H1 (cell line): Measurements from ENCODE around the gene SARNP. TPM values are rescaled to one million over a fixed set of nuclear protein-coding genes. Genes with fewer than 3 reads are reported as not detected.

Experiments used
- ATF3 ChIP-seq: IDR thresholded peaks from 2 replicates; pipeline ENCODE4 v1.6.1; 2011; ENCODE audit warnings: low read depth, mild to moderate bottlenecking, low read length; ENCODE audit not compliant: insufficient read depth
- BRCA1 ChIP-seq: IDR thresholded peaks from 2 replicates; pipeline ENCODE4 v1.6.1; 2012; ENCODE audit warnings: low read depth, low read length, improper control_type of control experiment
- EGR1 ChIP-seq: IDR thresholded peaks from 2 replicates; pipeline ENCODE4 v1.6.1; 2011; ENCODE audit warnings: low read depth, low read length, borderline replicate concordance
- NANOG ChIP-seq: IDR thresholded peaks from 2 replicates; pipeline ENCODE4 v1.6.1; 2011; ENCODE audit warnings: low read length, low read depth, mild to moderate bottlenecking, inconsistent platforms; ENCODE audit not compliant: insufficient read depth, poor library complexity, severe bottlenecking
- POLR2A ChIP-seq, 2 experiments: IDR thresholded peaks; 1 replicate in 1 of 2; 2 replicates in 1 of 2; pipeline ENCODE4 v1.6.1; 2011; ENCODE audit warnings: low read depth in 2 of 2, low read length in 2 of 2, mild to moderate bottlenecking in 2 of 2; ENCODE audit errors: control extremely low read depth in 1 of 2
- RAD21 ChIP-seq, 2 experiments: IDR thresholded peaks in 1 of 2; conservative IDR thresholded peaks in 1 of 2; 2 replicates each; pipeline ENCODE4 v1.6.1; 2011; ENCODE audit warnings: low read depth in 2 of 2, low read length in 2 of 2, improper control_type of control experiment in 1 of 2, inconsistent platforms in 1 of 2, mild to moderate bottlenecking in 1 of 2, moderate library complexity in 1 of 2
- SAP30 ChIP-seq: fragments of 300-600 bp; sonication (generic); IDR thresholded peaks from 2 replicates; pipeline ENCODE4 v1.7.1; 2012; ENCODE audit warnings: low read length, moderate library complexity, mild to moderate bottlenecking, inconsistent platforms; ENCODE audit not compliant: insufficient read depth, insufficient replicate concordance
- TBP ChIP-seq: IDR thresholded peaks from 2 replicates; pipeline ENCODE4 v1.6.1; 2011; ENCODE audit warnings: low read depth, low read length, improper control_type of control experiment
- polyA plus RNA-seq, 7 experiments: library from polyadenylated mRNA; depleted of rRNA in 3 of 7; stranded (reverse) in 5 of 7; unstranded in 2 of 7; fragments of >200 nt in 5 of 7; fragments of 200-250 nt in 2 of 7; gene quantifications; 1 replicate in 5 of 7; 2 replicates in 1 of 7; 4 replicates in 1 of 7; pipeline versions ENCODE4 v1.2.1 to v1.2.3, GENCODE V29; 2011 to 2013; ENCODE audit warnings: missing spikeins in 2 of 7, mixed read lengths in 2 of 7
- total RNA-seq: library from RNA; stranded (reverse); fragmentation: NEBNext Ultra II Directional; extraction: Animal tissue kit (Norgen Biotek cat#: 25700); gene quantifications from 2 replicates; pipeline ENCODE4 v1.2.1, GENCODE V29; 2021
- TF ChIP-seq, protein P1 (sequence below): IDR thresholded peaks from 2 replicates; pipeline ENCODE4 v1.6.1; 2011; ENCODE audit warnings: low read length, improper control_type of control experiment

Gene SARNP
- total and polyA plus RNA-seq, 2 of the 8 experiments (the other 6 are each of a cell fraction or from before 2014, with no cell fraction given), result 114 to 226 TPM

GRCh38 chr12:55741931-55742680 lies 75.4 kb downstream of the SARNP start (continued):
- TF ChIP-seq, protein P1, sequence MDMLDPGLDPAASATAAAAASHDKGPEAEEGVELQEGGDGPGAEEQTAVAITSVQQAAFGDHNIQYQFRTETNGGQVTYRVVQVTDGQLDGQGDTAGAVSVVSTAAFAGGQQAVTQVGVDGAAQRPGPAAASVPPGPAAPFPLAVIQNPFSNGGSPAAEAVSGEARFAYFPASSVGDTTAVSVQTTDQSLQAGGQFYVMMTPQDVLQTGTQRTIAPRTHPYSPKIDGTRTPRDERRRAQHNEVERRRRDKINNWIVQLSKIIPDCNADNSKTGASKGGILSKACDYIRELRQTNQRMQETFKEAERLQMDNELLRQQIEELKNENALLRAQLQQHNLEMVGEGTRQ, result no peak
- TF ChIP-seq SAP30 (no peak), BRCA1 (no peak), NANOG (no peak), ATF3 (no peak), RAD21 (IDR thresholded peaks at IDR 0.05 in 1 of 2, conservative IDR thresholded peaks at IDR 0.05 in 1 of 2; ENCODE audit: low read depth in 2 of 2, low read length in 2 of 2) (no peak), EGR1 (no peak), POLR2A (IDR thresholded peaks at IDR 0.05; ENCODE audit: control extremely low read depth in 1 of 2, low read depth in 2 of 2, low read length in 2 of 2) (no peak), TBP (no peak)
- TF ChIP-seq, all 59 proteins: peak for 0
